ENCODE data around the gene WDR45B.
"Not testable (repeated sequence)": the region's sequence is repeated elsewhere in the genome, so short reads cannot be mapped to it uniquely, and the experiment has no call there.

DNA sequence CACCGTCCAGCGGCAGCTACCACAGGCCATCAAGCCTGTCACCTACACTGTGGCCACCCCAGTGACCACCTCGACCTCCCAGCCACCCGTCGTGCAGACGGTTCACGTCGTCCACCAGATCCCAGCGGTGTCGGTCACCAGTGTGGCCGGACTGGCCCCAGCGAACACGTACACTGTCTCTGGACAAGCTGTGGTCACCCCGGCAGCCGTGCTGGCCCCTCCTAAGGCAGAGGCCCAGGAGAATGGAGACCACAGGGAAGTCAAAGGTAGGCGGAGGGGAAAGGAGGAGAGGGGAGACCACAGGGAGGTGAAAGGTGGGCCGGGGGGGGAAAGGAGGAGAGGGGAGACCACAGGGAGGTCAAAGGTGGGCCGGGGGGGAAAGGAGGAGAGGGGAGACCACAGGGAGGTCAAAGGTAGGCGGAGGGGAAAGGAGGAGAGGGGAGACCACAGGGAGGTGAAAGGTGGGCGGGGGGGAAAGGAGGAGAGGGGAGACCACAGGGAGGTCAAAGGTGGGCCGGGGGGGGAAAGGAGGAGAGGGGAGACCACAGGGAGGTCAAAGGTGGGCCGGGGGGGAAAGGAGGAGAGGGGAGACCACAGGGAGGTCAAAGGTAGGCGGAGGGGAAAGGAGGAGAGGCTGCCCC, 62.2 kb downstream of the WDR45B start:
- TF ChIP-seq, protein P1, sequence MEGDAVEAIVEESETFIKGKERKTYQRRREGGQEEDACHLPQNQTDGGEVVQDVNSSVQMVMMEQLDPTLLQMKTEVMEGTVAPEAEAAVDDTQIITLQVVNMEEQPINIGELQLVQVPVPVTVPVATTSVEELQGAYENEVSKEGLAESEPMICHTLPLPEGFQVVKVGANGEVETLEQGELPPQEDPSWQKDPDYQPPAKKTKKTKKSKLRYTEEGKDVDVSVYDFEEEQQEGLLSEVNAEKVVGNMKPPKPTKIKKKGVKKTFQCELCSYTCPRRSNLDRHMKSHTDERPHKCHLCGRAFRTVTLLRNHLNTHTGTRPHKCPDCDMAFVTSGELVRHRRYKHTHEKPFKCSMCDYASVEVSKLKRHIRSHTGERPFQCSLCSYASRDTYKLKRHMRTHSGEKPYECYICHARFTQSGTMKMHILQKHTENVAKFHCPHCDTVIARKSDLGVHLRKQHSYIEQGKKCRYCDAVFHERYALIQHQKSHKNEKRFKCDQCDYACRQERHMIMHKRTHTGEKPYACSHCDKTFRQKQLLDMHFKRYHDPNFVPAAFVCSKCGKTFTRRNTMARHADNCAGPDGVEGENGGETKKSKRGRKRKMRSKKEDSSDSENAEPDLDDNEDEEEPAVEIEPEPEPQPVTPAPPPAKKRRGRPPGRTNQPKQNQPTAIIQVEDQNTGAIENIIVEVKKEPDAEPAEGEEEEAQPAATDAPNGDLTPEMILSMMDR (IDR thresholded peaks at IDR 0.05), result not testable (repeated sequence)
- not testable (repeated sequence) for TF ChIP-seq POLR2A (IDR thresholded peaks at IDR 0.05)
